GM12878 (cell line): Measurements from ENCODE around the gene THOC6. TPM values are rescaled to one million over a fixed set of nuclear protein-coding genes. Genes with fewer than 3 reads are reported as not detected.

Source experiments
- BHLHE40 ChIP-seq, 2 experiments: fragments of 450-650 bp in 1 of 2; IDR thresholded peaks; 2 replicates each; pipeline ENCODE4 v1.6.1; 2011 to 2017; ENCODE audit warnings: low read depth in 2 of 2, borderline replicate concordance in 1 of 2, improper control_type of control experiment in 1 of 2, low read length in 1 of 2, mild to moderate bottlenecking in 1 of 2
- CHD2 ChIP-seq: IDR thresholded peaks from 2 replicates; pipeline ENCODE4 v1.6.1; 2011; ENCODE audit warnings: low read depth, low read length, improper control_type of control experiment, borderline replicate concordance
- CREB1 ChIP-seq: IDR thresholded peaks from 2 replicates; pipeline ENCODE4 v1.6.1; 2012; ENCODE audit warnings: low read depth, mild to moderate bottlenecking, inconsistent platforms
- GATAD2B ChIP-seq: fragments of 450-650 bp; conservative IDR thresholded peaks from 2 replicates; pipeline ENCODE4 v1.6.1; 2017; ENCODE audit warnings: low read depth, mild to moderate bottlenecking, moderate library complexity
- HDGF ChIP-seq: fragments of 450-650 bp; IDR thresholded peaks from 2 replicates; pipeline ENCODE4 v1.6.1; 2016; ENCODE audit warnings: antibody characterized with exemption
- IRF3 ChIP-seq: fragments of 450-650 bp; IDR thresholded peaks from 2 replicates; pipeline ENCODE4 v1.6.1; 2014; ENCODE audit warnings: mild to moderate bottlenecking
- RELA ChIP-seq: fragments of 450-650 bp; IDR thresholded peaks from 2 replicates; pipeline ENCODE4 v1.8.0; 2014; ENCODE audit warnings: borderline replicate concordance; ENCODE audit not compliant: partially characterized antibody
- STAT1 ChIP-seq: fragments of 450-650 bp; conservative IDR thresholded peaks from 2 replicates; pipeline ENCODE4 v1.6.1; 2014; ENCODE audit warnings: antibody characterized with exemption, mild to moderate bottlenecking
- YY1 ChIP-seq: IDR thresholded peaks from 2 replicates; pipeline ENCODE4 v1.6.1; 2011; ENCODE audit warnings: low read depth, mild to moderate bottlenecking, low read length
- ZBTB33 ChIP-seq: fragments of 450-650 bp; IDR thresholded peaks from 2 replicates; pipeline ENCODE4 v1.6.1; 2017; ENCODE audit warnings: mild to moderate bottlenecking
- ZNF687 ChIP-seq: fragments of 450-650 bp; IDR thresholded peaks from 2 replicates; pipeline ENCODE4 v1.6.1; 2017; ENCODE audit warnings: mild to moderate bottlenecking, moderate library complexity
- polyA plus RNA-seq, 11 experiments: library from polyadenylated mRNA; depleted of rRNA in 4 of 11; unstranded in 6 of 11; stranded (reverse) in 5 of 11; fragments of >200 nt; fragmentation: Nextera tagmentation in 4 of 11; fragmentation: Illumina TruSeq in 1 of 11; extraction: Ambion mirVana in 4 of 11; extraction: Trizol in 1 of 11; gene quantifications; 1 replicate in 1 of 11; 2 replicates in 10 of 11; pipeline versions ENCODE4 v1.2.1 to v1.2.3, GENCODE V29; 2011 to 2016; ENCODE audit warnings: inconsistent platforms in 2 of 11, missing spikeins in 2 of 11, low read depth in 1 of 11
- total RNA-seq, 4 experiments: library from RNA; depleted of rRNA in 3 of 4; stranded (reverse); fragments of >200 nt in 3 of 4; fragmentation: Illumina TruSeq in 1 of 4; extraction: Trizol in 1 of 4; gene quantifications; 2 replicates each; pipeline versions ENCODE4 v1.2.1 to v1.2.3, GENCODE V29; 2013 to 2021
- TF ChIP-seq, protein P1 (sequence below), 3 experiments: IDR thresholded peaks in 2 of 3; conservative IDR thresholded peaks in 1 of 3; 2 replicates each; pipeline ENCODE4 v1.5.1; 2011; ENCODE audit warnings: low read depth in 3 of 3, low read length in 3 of 3, mild to moderate bottlenecking in 3 of 3, control low read depth in 2 of 3, moderate library complexity in 2 of 3, inconsistent platforms in 1 of 3, mixed read lengths in 1 of 3; ENCODE audit not compliant: control insufficient read depth in 2 of 3, insufficient read depth in 1 of 3; ENCODE audit errors: extremely low read depth in 1 of 3
- TF ChIP-seq, protein P2 (sequence below): IDR thresholded peaks from 2 replicates; pipeline ENCODE4 v1.6.1; 2012; ENCODE audit warnings: low read depth, low read length, improper control_type of control experiment

The THOC6 gene
- total and polyA plus RNA-seq, 10 of the 15 experiments (the other 5 are each of a cell fraction or from before 2014, with no cell fraction given) = 1.0 to 54.4 (median 27.9) TPM

DNA sequence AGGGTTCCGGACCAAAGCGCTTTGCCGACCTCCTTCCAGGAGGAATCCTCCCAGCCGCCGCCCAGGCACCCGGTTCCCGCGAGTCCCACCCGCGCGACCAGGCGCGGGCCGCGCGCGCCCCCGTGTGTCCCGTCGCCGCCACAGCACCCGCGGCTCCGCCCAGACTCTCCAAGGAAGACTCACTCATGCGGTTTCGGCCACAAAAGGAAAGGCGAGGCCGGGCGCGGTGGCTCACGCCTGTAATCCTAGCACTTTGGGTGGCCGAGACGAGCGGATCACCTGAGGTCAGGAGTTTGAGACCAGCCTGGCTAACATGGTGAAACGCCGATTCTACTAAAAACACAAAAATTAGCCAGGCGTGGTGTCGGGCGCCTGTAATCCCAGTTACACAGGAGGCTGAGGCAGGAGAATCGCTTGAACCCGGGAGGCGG is 40.1 kb upstream of the THOC6 start (continued):
- TF ChIP-seq ZNF687 (no peak), CREB1 (no peak), IRF3 (peak; percentile 37; the same call in 1 of the 2 replicates), BHLHE40 (IDR thresholded peaks at IDR 0.05; ENCODE audit: borderline replicate concordance in 1 of 2, low read depth in 2 of 2, low read length in 1 of 2) (peak; percentile 36 to 48; a peak in 1 of 4 replicates), ZBTB33 (no peak), RELA (no peak), GATAD2B (peak; percentile 79), STAT1 (0 out of 2 replicates have a peak, but pooled peaks have one; percentile 51), CHD2 (peak; percentile 38; the same call in 1 of the 2 replicates), HDGF (0 out of 2 replicates have a peak, but pooled peaks have one; percentile 39), YY1 (0 out of 2 replicates have a peak, but pooled peaks have one; percentile 47)
- TF ChIP-seq, protein P1, sequence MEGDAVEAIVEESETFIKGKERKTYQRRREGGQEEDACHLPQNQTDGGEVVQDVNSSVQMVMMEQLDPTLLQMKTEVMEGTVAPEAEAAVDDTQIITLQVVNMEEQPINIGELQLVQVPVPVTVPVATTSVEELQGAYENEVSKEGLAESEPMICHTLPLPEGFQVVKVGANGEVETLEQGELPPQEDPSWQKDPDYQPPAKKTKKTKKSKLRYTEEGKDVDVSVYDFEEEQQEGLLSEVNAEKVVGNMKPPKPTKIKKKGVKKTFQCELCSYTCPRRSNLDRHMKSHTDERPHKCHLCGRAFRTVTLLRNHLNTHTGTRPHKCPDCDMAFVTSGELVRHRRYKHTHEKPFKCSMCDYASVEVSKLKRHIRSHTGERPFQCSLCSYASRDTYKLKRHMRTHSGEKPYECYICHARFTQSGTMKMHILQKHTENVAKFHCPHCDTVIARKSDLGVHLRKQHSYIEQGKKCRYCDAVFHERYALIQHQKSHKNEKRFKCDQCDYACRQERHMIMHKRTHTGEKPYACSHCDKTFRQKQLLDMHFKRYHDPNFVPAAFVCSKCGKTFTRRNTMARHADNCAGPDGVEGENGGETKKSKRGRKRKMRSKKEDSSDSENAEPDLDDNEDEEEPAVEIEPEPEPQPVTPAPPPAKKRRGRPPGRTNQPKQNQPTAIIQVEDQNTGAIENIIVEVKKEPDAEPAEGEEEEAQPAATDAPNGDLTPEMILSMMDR (IDR thresholded peaks at IDR 0.05 in 2 of 3, conservative IDR thresholded peaks at IDR 0.05 in 1 of 3; ENCODE audit: control insufficient read depth in 2 of 3, extremely low read depth in 1 of 3, insufficient read depth in 1 of 3, low read depth in 3 of 3, low read length in 3 of 3) = peak; percentile 82 to 90 (median 83)
- TF ChIP-seq, protein P2, sequence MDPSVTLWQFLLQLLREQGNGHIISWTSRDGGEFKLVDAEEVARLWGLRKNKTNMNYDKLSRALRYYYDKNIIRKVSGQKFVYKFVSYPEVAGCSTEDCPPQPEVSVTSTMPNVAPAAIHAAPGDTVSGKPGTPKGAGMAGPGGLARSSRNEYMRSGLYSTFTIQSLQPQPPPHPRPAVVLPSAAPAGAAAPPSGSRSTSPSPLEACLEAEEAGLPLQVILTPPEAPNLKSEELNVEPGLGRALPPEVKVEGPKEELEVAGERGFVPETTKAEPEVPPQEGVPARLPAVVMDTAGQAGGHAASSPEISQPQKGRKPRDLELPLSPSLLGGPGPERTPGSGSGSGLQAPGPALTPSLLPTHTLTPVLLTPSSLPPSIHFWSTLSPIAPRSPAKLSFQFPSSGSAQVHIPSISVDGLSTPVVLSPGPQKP = no peak
